GM21360 (cell line): ENCODE measurements around the gene LIPC.

Source experiments
- ATAC-seq: cut with Tn5 transposase; IDR thresholded peaks from one replicate; pipeline ENCODE4 v1.9.1; 2021; ENCODE audit warnings: mild to moderate bottlenecking, moderate library complexity; ENCODE audit not compliant: unreplicated experiment

Gene LIPC

GRCh38 chr15:58472221-58472620 is 40.4 kb downstream of the LIPC start:
- ATAC-seq, result no peak

GRCh38 chr15:58472821-58473581 is 41.2 kb downstream of the LIPC start:
- no peak for ATAC-seq

GRCh38 chr15:58473724-58474123 is 41.9 kb downstream of the LIPC start:
- ATAC-seq, result no peak

GRCh38 chr15:58474741-58475323 is 43.0 kb downstream of the LIPC start:
- no peak for ATAC-seq

GRCh38 chr15:58475573-58476524 is 44.1 kb downstream of the LIPC start:
- no peak for ATAC-seq

DNA sequence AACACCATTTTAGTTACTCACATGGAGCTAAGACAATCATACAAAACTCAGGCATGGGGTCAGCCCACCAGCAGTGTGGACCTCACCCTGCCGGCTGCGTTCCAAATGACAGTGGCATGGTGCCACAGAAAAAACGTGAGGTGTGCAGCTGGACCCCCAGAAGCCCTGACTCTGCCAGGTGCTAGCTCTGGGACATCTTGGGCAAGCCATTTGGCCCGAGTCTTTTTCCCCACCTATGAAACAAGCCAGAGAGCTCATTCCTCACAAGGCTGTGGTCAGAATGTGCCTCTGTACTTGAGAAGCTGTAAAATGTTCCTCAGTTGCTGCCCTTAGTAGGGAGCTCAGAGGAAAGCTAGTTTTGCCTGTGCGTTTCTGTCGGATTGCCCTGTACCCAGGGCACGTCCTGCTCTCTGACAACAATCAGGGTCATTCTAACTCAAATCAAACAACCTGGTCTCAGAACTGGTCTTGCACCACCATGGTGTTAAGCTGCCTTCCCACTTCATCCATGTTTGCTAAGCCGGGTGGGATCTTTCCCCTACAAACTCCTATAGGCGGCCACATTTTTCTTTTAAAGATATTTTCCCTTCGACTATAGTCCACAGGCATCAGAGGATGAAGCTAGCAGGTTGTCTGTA is 44.9 kb downstream of the LIPC start:
- ATAC-seq, result no peak

- ATAC-seq, result no peak
Measured at GRCh38 chr15:58477170-58477569, 45.4 kb downstream of the LIPC start.

- no peak for ATAC-seq
Measured at GRCh38 chr15:58478035-58478434, 46.2 kb downstream of the LIPC start.

DNA sequence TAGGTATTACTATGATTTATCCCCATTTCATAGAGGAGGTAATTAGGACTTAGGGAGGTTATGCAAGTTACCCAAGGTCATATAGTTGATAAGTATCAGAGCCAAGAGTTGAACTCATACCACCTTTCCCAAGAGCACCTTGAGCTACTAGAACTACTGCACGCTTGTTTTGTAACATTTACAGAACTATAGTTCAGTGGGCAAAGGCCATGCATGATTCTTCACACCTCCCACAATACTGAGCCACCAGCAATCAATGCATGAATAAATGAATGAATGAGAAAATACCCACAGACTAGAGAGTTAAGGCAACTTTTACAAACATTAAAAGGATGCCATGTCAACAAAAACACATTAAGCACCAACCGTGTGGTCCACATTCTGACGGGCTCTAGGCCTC is 46.8 kb downstream of the LIPC start:
- ATAC-seq, result no peak

DNA sequence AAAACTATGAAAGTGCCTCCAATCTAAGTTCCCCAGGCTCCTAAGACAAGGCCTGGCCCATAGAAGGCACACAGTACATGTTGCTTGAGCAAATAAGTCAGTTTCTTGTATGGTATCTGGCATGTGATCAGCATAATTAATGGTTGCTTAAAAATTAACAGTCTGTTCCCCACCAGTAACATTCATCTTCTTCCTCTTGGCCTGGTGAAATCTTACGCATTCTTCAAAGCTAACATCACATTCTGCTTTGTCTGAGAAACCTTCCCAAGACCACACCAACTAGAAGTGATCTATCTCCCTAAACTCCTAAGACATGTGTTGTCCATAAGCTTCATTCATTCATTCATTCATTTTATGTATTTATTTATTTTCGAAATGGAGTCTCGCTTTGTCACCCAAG is 48.1 kb downstream of the LIPC start:
- no peak for ATAC-seq

DNA sequence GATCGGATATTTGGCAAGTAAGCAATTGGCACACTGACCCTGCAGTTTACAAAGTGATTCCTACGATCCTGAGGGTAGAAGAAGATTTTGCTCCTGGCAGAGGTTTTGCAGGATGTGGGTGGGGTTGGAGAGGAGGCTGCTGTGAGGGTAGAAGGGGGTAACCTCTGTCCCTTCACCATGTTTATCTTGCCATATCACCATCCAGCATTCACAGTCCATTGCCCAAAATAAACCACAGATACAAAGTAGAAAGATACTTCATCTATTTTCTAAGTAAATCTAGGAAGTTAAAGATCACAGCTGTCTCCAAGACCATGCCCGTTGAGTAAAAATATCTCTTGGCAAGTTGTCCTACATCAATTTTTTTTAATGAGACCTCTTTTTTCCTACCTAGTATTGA is 51.6 kb downstream of the LIPC start:
- ATAC-seq, result no peak

DNA sequence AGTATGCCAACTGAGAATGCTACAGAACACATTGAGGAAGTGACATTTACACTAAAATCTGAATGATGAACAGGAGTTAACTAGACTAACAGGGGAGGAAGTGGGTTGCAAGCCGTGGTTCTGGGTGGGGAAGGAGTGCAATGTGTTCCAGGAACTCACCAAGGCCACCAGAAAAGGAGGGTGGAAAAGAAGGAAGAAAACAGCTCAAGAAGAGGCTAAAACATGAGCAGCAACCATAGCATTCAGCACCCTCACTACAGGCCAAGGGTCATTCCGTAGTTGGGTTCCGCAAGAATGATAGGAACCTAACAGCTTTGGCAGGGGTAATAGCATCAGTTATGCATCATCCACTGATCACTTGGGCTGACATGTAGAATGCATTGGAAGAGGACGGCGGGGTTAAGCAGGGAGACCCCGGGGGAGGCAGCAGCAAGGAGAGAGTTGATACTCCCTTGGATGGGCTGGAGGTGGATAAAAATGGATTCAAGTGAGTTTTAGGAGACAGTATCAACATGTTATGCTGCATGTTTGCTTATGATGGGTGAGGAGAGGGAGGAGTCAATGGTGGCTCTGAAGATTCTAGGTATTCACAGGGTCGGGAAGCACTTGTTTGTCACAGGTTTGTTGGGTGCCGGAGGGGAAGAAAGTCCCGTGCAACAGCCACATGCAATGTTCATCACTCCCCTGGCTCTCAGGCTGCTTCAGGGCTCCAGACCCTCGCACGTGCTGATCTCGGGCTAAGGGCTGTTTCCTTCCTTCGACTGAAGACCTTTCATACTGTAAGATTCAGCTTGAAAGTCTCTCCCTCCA is 53.2 kb downstream of the LIPC start:
- no peak for ATAC-seq

DNA sequence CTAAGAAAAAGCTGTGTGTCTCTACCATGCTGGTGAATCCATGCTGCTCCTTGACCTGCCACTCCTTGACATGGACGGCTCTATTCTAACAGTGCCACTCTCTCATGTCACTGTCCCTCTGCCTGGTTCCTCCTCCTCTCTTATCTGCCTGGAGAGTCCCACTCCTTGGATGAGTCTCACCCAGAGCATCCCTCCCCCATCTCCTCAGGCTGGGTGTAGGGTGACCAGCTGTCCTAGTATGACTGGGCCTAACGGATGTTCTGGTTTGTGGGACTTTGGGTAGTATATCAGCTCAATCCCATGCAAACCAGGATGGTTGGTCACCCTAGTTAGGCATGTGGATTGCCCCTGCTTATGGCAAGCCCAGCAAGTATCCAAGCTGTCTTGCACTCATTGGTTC is 54.3 kb downstream of the LIPC start:
- ATAC-seq, result no peak

DNA sequence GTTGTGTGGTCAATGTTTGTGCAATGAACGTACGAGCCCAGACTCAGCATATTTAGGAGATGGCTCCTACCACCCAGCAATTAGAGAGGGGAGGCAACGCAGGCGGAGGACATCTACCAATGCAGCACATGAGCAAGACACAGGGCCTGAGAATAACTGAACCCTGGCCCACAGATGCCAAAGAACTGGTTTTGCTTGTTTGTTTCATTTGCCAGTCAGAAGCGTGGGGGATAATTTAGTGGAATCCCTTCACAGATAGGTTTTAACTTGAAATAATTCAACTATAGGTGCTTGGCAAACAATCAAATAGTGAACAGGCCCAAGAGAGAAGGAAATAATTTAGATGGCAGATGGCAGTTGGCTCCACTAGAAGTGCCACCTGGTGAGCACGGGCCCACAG is 54.8 kb downstream of the LIPC start:
- no peak for ATAC-seq

GRCh38 chr15:58487041-58487723 is 55.4 kb downstream of the LIPC start:
- ATAC-seq, result no peak

GRCh38 chr15:58487724-58488120 is 55.9 kb downstream of the LIPC start:
- no peak for ATAC-seq

GRCh38 chr15:58489289-58490085 is 57.7 kb downstream of the LIPC start:
- no peak for ATAC-seq

- ATAC-seq, result no peak
Measured at GRCh38 chr15:58490086-58490887, 58.5 kb downstream of the LIPC start.
